GM12891 (cell line): ENCODE results near the gene SMIM44.

Experiments
- POLR2A ChIP-seq: IDR thresholded peaks from 2 replicates; pipeline ENCODE4 v1.6.1; 2011; ENCODE audit warnings: low read depth, low read length, control low read depth
- POLR2AphosphoS5 ChIP-seq: IDR thresholded peaks from 2 replicates; pipeline ENCODE4 v1.6.1; 2011; ENCODE audit warnings: low read depth, low read length, control low read depth
- TAF1 ChIP-seq: IDR thresholded peaks from 2 replicates; pipeline ENCODE4 v1.6.1; 2011; ENCODE audit warnings: low read depth, low read length, control low read depth

DNA sequence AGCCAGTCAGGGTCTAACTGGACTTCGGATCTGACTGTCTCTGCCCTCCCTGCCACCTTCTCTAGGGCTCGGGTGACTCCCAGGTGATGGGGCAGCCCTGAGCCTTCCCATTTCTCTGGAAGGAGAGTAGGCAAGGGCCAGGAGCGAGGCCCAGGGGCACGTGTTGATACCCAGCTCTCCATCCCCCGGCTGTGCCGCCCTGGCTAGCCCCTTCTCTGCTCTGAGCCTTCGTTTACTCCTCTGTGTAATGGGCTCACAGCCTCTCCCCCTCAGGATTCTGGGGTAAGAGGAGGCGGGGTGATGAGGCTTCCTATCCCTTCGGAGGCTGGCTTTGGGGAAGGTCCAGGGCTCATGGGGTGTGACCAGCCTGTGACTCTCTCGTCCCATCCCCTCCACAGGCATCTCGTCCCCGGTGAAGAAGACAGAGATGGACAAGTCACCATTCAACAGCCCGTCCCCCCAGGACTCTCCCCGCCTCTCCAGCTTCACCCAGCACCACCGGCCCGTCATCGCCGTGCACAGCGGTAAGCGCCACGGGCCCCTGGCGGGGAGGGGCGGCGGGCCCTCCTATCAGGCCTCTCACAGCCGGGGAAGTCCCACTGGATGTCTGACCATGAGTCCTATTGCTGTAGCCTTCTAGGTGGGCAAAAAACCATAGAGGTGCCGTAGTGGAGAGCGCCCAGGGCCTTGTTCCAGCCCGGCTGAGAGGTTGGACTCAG lies 34.5 kb downstream of the SMIM44 start:
- TF ChIP-seq POLR2A (no peak), POLR2AphosphoS5 (no peak), TAF1 (no peak)
